ENCODE measurements around the gene IPO4.

Gene IPO4

GRCh38 chr14:24179294-24179960, 9.2 kb downstream of the IPO4 start:
- H3K4me3 ChIP-seq (ENCODE audit: control insufficient read depth, low read depth, low read length), result no peak overlapping the region
- no peak for DNase-seq (ENCODE audit: low read depth)
- no peak for TF ChIP-seq CTCF (conservative IDR thresholded peaks at IDR 0.05; ENCODE audit: control insufficient read depth, insufficient read depth, low read depth, low read length)

- H3K4me3 ChIP-seq (ENCODE audit: control insufficient read depth, low read depth, low read length), result no peak overlapping the region
- no peak for TF ChIP-seq CTCF (conservative IDR thresholded peaks at IDR 0.05; ENCODE audit: control insufficient read depth, insufficient read depth, low read depth, low read length)
- no peak for DNase-seq (ENCODE audit: low read depth)
These were observed 10.0 kb downstream of the IPO4 start for GRCh38 chr14:24178399-24179178.

- H3K4me3 ChIP-seq (ENCODE audit: control insufficient read depth, low read depth, low read length), result no peak overlapping the region
- TF ChIP-seq CTCF (conservative IDR thresholded peaks at IDR 0.05; ENCODE audit: control insufficient read depth, insufficient read depth, low read depth, low read length), result no peak
- no peak for DNase-seq (ENCODE audit: low read depth)
These were observed 10.7 kb downstream of the IPO4 start for GRCh38 chr14:24177891-24178290.

GRCh38 chr14:24177041-24177825, 11.4 kb downstream of the IPO4 start:
- no peak for DNase-seq (ENCODE audit: low read depth)
- TF ChIP-seq CTCF (conservative IDR thresholded peaks at IDR 0.05; ENCODE audit: control insufficient read depth, insufficient read depth, low read depth, low read length), result no peak
- no peak overlapping the region for H3K4me3 ChIP-seq (ENCODE audit: control insufficient read depth, low read depth, low read length)

GRCh38 chr14:24176599-24176998, 12.0 kb downstream of the IPO4 start:
- DNase-seq (ENCODE audit: low read depth), result no peak
- no peak for TF ChIP-seq CTCF (conservative IDR thresholded peaks at IDR 0.05; ENCODE audit: control insufficient read depth, insufficient read depth, low read depth, low read length)
- no peak overlapping the region for H3K4me3 ChIP-seq (ENCODE audit: control insufficient read depth, low read depth, low read length)

GRCh38 chr14:24172871-24173281, 15.7 kb downstream of the IPO4 start:
- TF ChIP-seq CTCF (conservative IDR thresholded peaks at IDR 0.05; ENCODE audit: control insufficient read depth, insufficient read depth, low read depth, low read length), result no peak
- no peak for DNase-seq (ENCODE audit: low read depth)
- no peak overlapping the region for H3K4me3 ChIP-seq (ENCODE audit: control insufficient read depth, low read depth, low read length)
